GM12878 (cell line): ENCODE results near the gene NBPF14. TPM values are rescaled to one million over a fixed set of nuclear protein-coding genes. Genes with fewer than 3 reads are reported as not detected.
"Not testable (repeated sequence)": the region's sequence is repeated elsewhere in the genome, so short reads cannot be mapped to it uniquely, and the experiment has no call there.

Experiments
- ATAC-seq: fragments of 200-7000 bp; cut with Tn5 transposase; 3 replicates; pipeline ENCODE4 v1.9.1; 2020; ENCODE audit warnings: mild to moderate bottlenecking, moderate library complexity
- BruUV-seq: library from RNA; stranded (reverse); fragments of 400-500 nt; replicated peaks from 2 replicates; lab custom pipeline; 2021; lab: Mats Ljungman, UMichigan
- CTCF ChIA-PET: fragments of 300-600 bp; sonication (Branson Sonifier 250); formaldehyde crosslinking; extraction: SDS; loops from one replicate; lab custom pipeline; 2021; ENCODE audit warnings: inconsistent platforms; lab: Yijun Ruan, JAX
- POLR2A ChIA-PET: fragments of 350-600 bp; formaldehyde crosslinking; extraction: SDS; loops from one replicate; lab custom pipeline; 2021; ENCODE audit warnings: inconsistent platforms; lab: Charles Lee
- RAD21 ChIA-PET: fragments of 300-600 bp; sonication (Branson Sonifier 250); formaldehyde crosslinking; loops from one replicate; lab custom pipeline; 2023; ENCODE audit warnings: antibody characterized with exemption; ENCODE audit not compliant: unreplicated experiment; lab: Charles Lee
- SMC1A ChIA-PET: fragments of 300-600 bp; sonication (Branson Sonifier 250); formaldehyde crosslinking; loops from one replicate; lab custom pipeline; 2023; ENCODE audit not compliant: unreplicated experiment, uncharacterized antibody; lab: Charles Lee
- DNase-seq: peaks from one replicate; pipeline ENCODE4 v3.0.0-alpha.2; 2011; ENCODE audit warnings: low read depth, low spot score
- FAIRE-seq: peaks from 3 replicates; lab custom pipeline; 2011; peaks lifted over from hg19 to GRCh38; lab: Jason Lieb, UNC
- H2AFZ ChIP-seq: 2 replicates; pipeline ENCODE4 v1.6.0; 2011; ENCODE audit warnings: low read depth, low read length, control low read depth; ENCODE audit not compliant: control insufficient read depth
- H3K27ac ChIP-seq: 2 replicates; pipeline ENCODE4 v1.5.1; 2011; ENCODE audit warnings: control low read depth; ENCODE audit not compliant: control insufficient read depth, insufficient read depth
- H3K27me3 ChIP-seq, 2 experiments: replicated peaks in 1 of 2; 2 replicates each; pipeline versions ENCODE4 v1.6.0 to v1.6.1; 2011; ENCODE audit warnings: low read length in 1 of 2; ENCODE audit not compliant: control insufficient read depth in 2 of 2, insufficient read depth in 2 of 2
- H3K36me3 ChIP-seq, 2 experiments: 2 replicates each; pipeline ENCODE4 v1.5.1; 2011; ENCODE audit warnings: low read length in 1 of 2; ENCODE audit not compliant: control insufficient read depth in 2 of 2, insufficient read depth in 2 of 2
- H3K4me1 ChIP-seq: 2 replicates; pipeline ENCODE4 v1.6.1; 2011; ENCODE audit warnings: mild to moderate bottlenecking, low read length, moderate library complexity, mixed read lengths; ENCODE audit not compliant: control insufficient read depth, insufficient read depth
- H3K4me2 ChIP-seq: 2 replicates; pipeline ENCODE4 v1.6.0; 2011; ENCODE audit warnings: control low read depth; ENCODE audit not compliant: control insufficient read depth, insufficient read depth
- H3K4me3 ChIP-seq: fragments of 200-600 bp; sonication (generic); 2 replicates; pipeline ENCODE4 v1.5.1; 2016
- H3K79me2 ChIP-seq: 2 replicates; pipeline ENCODE4 v1.6.0; 2011; ENCODE audit warnings: low read length; ENCODE audit not compliant: control insufficient read depth, insufficient read depth
- H3K9ac ChIP-seq: 2 replicates; pipeline ENCODE4 v1.8.0; 2011; ENCODE audit warnings: low read length, control low read depth, mixed read lengths; ENCODE audit not compliant: control insufficient read depth, insufficient read depth
- H3K9me3 ChIP-seq: replicated peaks from 3 replicates; pipeline ENCODE4 v1.5.1; 2011; ENCODE audit warnings: mild to moderate bottlenecking, low read length; ENCODE audit not compliant: control insufficient read depth, insufficient read depth
- H4K20me1 ChIP-seq: 2 replicates; pipeline ENCODE4 v1.6.0; 2011; ENCODE audit not compliant: control insufficient read depth, insufficient read depth
- IKZF2 ChIP-seq, 2 experiments: fragments of 450-650 bp; IDR thresholded peaks; 2 replicates each; pipeline ENCODE4 v1.6.1; 2017; ENCODE audit warnings: mild to moderate bottlenecking in 2 of 2, moderate library complexity in 2 of 2
- SREBF2 ChIP-seq: IDR thresholded peaks from 2 replicates; pipeline ENCODE4 v1.6.1; 2012; ENCODE audit warnings: mild to moderate bottlenecking, low read length
- ZNF217 ChIP-seq: fragments of 450-650 bp; IDR thresholded peaks from 2 replicates; pipeline ENCODE4 v1.6.1; 2017; ENCODE audit warnings: antibody characterized with exemption, mild to moderate bottlenecking
- ZNF24 ChIP-seq: fragments of 450-650 bp; IDR thresholded peaks from 2 replicates; pipeline ENCODE4 v1.6.1; 2017; ENCODE audit warnings: antibody characterized with exemption, mild to moderate bottlenecking
- ZSCAN29 ChIP-seq: fragments of 450-650 bp; IDR thresholded peaks from 2 replicates; pipeline ENCODE4 v1.6.1; 2017; ENCODE audit warnings: mild to moderate bottlenecking, moderate library complexity
- WGBS: methylation state at CpG from one replicate; pipeline ENCODE4 v1.1.6; 2016; ENCODE audit warnings: low lambda C conversion rate; ENCODE audit not compliant: insufficient replicate concordance, insufficient coverage; ENCODE audit errors: missing lambda C conversion rate; 5-methylcytosine and 5-hydroxymethylcytosine counted together
- in situ Hi-C: fragments of 300-500 bp; cut with MboI; formaldehyde crosslinking; loops from 9 replicates; pipeline ENCODE4 v1.14.3; 2018; ENCODE audit warnings: mixed read lengths
- intact Hi-C: fragments of 100-400 bp; cut with micrococcal nuclease; formaldehyde crosslinking; loops from one replicate; pipeline ENCODE4 v1.14.2; 2022; ENCODE audit not compliant: unreplicated experiment
- polyA plus RNA-seq, 11 experiments: library from polyadenylated mRNA; depleted of rRNA in 4 of 11; unstranded in 6 of 11; stranded (reverse) in 5 of 11; fragments of >200 nt; fragmentation: Nextera tagmentation in 4 of 11; fragmentation: Illumina TruSeq in 1 of 11; extraction: Ambion mirVana in 4 of 11; extraction: Trizol in 1 of 11; gene quantifications; 1 replicate in 1 of 11; 2 replicates in 10 of 11; pipeline versions ENCODE4 v1.2.1 to v1.2.3, GENCODE V29; 2011 to 2016; ENCODE audit warnings: inconsistent platforms in 2 of 11, missing spikeins in 2 of 11, low read depth in 1 of 11
- total RNA-seq, 4 experiments: library from RNA; depleted of rRNA in 3 of 4; stranded (reverse); fragments of >200 nt in 3 of 4; fragmentation: Illumina TruSeq in 1 of 4; extraction: Trizol in 1 of 4; gene quantifications; 2 replicates each; pipeline versions ENCODE4 v1.2.1 to v1.2.3, GENCODE V29; 2013 to 2021

NBPF14 gene
- total and polyA plus RNA-seq, 10 of the 15 experiments (the other 5 are each of a cell fraction or from before 2014, with no cell fraction given), result 0.05 to 6.6 (median 0.81) TPM

GRCh38 chr1:148529101-148529567 is 66.7 kb downstream of the NBPF14 start:
- H3K27ac ChIP-seq, SMC1A ChIA-PET, H3K36me3 ChIP-seq, H2AFZ ChIP-seq, H3K4me3 ChIP-seq, H3K79me2 ChIP-seq, RAD21 ChIA-PET, DNase-seq, in situ Hi-C loops, H3K4me2 ChIP-seq, ATAC-seq, BruUV-seq, FAIRE-seq, CTCF ChIA-PET, H3K9ac ChIP-seq, H4K20me1 ChIP-seq, H3K4me1 ChIP-seq, H3K9me3 ChIP-seq, H3K27me3 ChIP-seq, POLR2A ChIA-PET: not testable (repeated sequence)
- intact Hi-C loops, result loop anchor here (10.0 kb wide), 1 partner anchor 194 kb away; no protein-coding TSS in a partner anchor
- 17% methylated on average over 15 of the region's 25 CpGs for WGBS
- peak; percentile 75 for TF ChIP-seq SREBF2
- TF ChIP-seq IKZF2 (IDR thresholded peaks at IDR 0.05), result 0 out of 4 replicates have a peak, but pooled peaks of 1 of the 2 experiments have one; percentile 10
- peak; percentile 42; the same call in 1 of the 2 replicates for TF ChIP-seq ZNF217
- 0 out of 2 replicates have a peak, but pooled peaks have one; percentile 68 for TF ChIP-seq ZSCAN29
- TF ChIP-seq ZNF24, result peak; percentile 98

GRCh38 chr1:148528591-148528990 is 67.2 kb downstream of the NBPF14 start:
- BruUV-seq, RAD21 ChIA-PET, H3K4me3 ChIP-seq, in situ Hi-C loops, H3K9ac ChIP-seq, H2AFZ ChIP-seq, SMC1A ChIA-PET, H3K36me3 ChIP-seq, H3K4me2 ChIP-seq, DNase-seq, CTCF ChIA-PET, POLR2A ChIA-PET, H3K27ac ChIP-seq, H3K27me3 ChIP-seq, H4K20me1 ChIP-seq, H3K79me2 ChIP-seq, ATAC-seq, FAIRE-seq, H3K4me1 ChIP-seq, H3K9me3 ChIP-seq: not testable (repeated sequence)
- intact Hi-C loops, result loop anchor here (10.0 kb wide), 1 partner anchor 194 kb away; no protein-coding TSS in a partner anchor
- WGBS, result 0% methylated on average over 3 of the region's 24 CpGs

- H4K20me1 ChIP-seq, H3K27me3 ChIP-seq, H3K79me2 ChIP-seq, H3K4me1 ChIP-seq, H3K36me3 ChIP-seq, DNase-seq, ATAC-seq, H3K9me3 ChIP-seq, H3K4me2 ChIP-seq, FAIRE-seq, H3K9ac ChIP-seq, POLR2A ChIA-PET, H3K27ac ChIP-seq, BruUV-seq, RAD21 ChIA-PET, SMC1A ChIA-PET, CTCF ChIA-PET, H3K4me3 ChIP-seq, H2AFZ ChIP-seq, in situ Hi-C loops: not testable (repeated sequence)
- intact Hi-C loops, result loop anchor here (10.0 kb wide), 1 partner anchor 192 kb away; no protein-coding TSS in a partner anchor
- WGBS, result 50% methylated on average over 2 of the region's 2 CpGs
These were observed 69.2 kb downstream of the NBPF14 start for GRCh38 chr1:148526587-148526986.
